Calu3 (cell line): Measurements from ENCODE around the gene ARHGEF7. TPM values are rescaled to one million over a fixed set of nuclear protein-coding genes. Genes with fewer than 3 reads are reported as not detected.

Experiments used
- BruUV-seq: library from RNA; stranded (reverse); fragments of 400-500 nt; replicated peaks from 2 replicates; lab custom pipeline; 2021; lab: Mats Ljungman, UMichigan
- CTCF ChIA-PET: fragments of 300-600 bp; sonication (Branson Sonifier 250); formaldehyde crosslinking; loops from one replicate; lab custom pipeline; 2022; ENCODE audit warnings: antibody characterized with exemption; lab: Charles Lee
- DNase-seq: peaks from one replicate; pipeline ENCODE4 v3.0.0; 2022
- H3K27ac Mint-ChIP-seq: one replicate; pipeline ENCODE4 v1.8.0; 2022; ENCODE audit warnings: mixed read lengths; ENCODE audit not compliant: unreplicated experiment
- H3K27me3 Mint-ChIP-seq: one replicate; pipeline ENCODE4 v1.8.0; 2022; ENCODE audit warnings: mixed read lengths; ENCODE audit not compliant: unreplicated experiment
- H3K36me3 Mint-ChIP-seq: one replicate; pipeline ENCODE4 v1.8.0; 2022; ENCODE audit warnings: mild to moderate bottlenecking, moderate library complexity, mixed read lengths; ENCODE audit not compliant: insufficient read depth, unreplicated experiment
- H3K4me1 Mint-ChIP-seq: one replicate; pipeline ENCODE4 v1.8.0; 2022; ENCODE audit warnings: mild to moderate bottlenecking, low read depth, mixed read lengths; ENCODE audit not compliant: unreplicated experiment
- H3K4me3 Mint-ChIP-seq: one replicate; pipeline ENCODE4 v1.8.0; 2022; ENCODE audit warnings: mild to moderate bottlenecking, low read depth, moderate library complexity, mixed read lengths; ENCODE audit not compliant: unreplicated experiment
- H3K9me3 Mint-ChIP-seq: one replicate; pipeline ENCODE4 v1.8.0; 2022; ENCODE audit warnings: low read depth, mixed read lengths; ENCODE audit not compliant: unreplicated experiment
- intact Hi-C: fragments of 100-400 bp; cut with micrococcal nuclease; formaldehyde crosslinking; loops from one replicate; pipeline ENCODE4 v1.10.0; 2022; ENCODE audit not compliant: unreplicated experiment
- total RNA-seq: library from RNA; stranded (reverse); gene quantifications from 2 replicates; pipeline ENCODE4 v1.2.3, GENCODE V29; 2022
- TF ChIP-seq, protein P1 (sequence below): fragments of 200-600 bp; IDR thresholded peaks from one replicate; pipeline ENCODE4 v1.8.0; 2022; ENCODE audit warnings: antibody characterized with exemption; ENCODE audit not compliant: unreplicated experiment

The ARHGEF7 gene
- total RNA-seq, 1 experiment from 2014 or later = 17.7 TPM

DNA sequence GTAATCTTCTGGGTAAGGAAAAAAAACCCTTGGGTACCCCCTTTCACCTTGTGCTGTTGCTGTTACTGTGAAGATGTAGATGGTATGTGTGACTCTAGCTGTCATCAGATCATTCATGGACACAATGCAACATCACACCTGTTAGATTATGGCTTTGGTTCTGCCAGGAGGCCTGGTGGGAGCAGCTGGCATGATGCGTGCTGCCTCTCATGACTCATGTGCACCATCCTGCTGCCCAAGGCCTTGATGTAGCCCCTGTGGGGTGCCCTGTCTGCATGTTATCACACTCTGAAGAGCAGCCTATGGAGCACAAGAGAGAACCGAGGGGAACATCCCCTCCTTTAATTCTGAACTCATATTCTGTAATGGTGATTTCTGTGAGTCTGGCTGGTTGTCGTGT, 147.6 kb downstream of the ARHGEF7 start:
- no peaks in the 10 kb centered on the region for H3K36me3 Mint-ChIP-seq
- H3K27me3 Mint-ChIP-seq = no peaks in the 10 kb centered on the region
- H3K9me3 Mint-ChIP-seq = no peaks in the 10 kb centered on the region
- no peak overlapping the region for H3K4me3 Mint-ChIP-seq
- TF ChIP-seq, protein P1, sequence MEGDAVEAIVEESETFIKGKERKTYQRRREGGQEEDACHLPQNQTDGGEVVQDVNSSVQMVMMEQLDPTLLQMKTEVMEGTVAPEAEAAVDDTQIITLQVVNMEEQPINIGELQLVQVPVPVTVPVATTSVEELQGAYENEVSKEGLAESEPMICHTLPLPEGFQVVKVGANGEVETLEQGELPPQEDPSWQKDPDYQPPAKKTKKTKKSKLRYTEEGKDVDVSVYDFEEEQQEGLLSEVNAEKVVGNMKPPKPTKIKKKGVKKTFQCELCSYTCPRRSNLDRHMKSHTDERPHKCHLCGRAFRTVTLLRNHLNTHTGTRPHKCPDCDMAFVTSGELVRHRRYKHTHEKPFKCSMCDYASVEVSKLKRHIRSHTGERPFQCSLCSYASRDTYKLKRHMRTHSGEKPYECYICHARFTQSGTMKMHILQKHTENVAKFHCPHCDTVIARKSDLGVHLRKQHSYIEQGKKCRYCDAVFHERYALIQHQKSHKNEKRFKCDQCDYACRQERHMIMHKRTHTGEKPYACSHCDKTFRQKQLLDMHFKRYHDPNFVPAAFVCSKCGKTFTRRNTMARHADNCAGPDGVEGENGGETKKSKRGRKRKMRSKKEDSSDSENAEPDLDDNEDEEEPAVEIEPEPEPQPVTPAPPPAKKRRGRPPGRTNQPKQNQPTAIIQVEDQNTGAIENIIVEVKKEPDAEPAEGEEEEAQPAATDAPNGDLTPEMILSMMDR = no peak
- DNase-seq = no peak
- CTCF ChIA-PET = no interaction called here
- intact Hi-C loops = no loop called here
- H3K4me1 Mint-ChIP-seq = no peaks in the 10 kb centered on the region
- no peak overlapping the region for H3K27ac Mint-ChIP-seq
- BruUV-seq = no TSS peak

DNA sequence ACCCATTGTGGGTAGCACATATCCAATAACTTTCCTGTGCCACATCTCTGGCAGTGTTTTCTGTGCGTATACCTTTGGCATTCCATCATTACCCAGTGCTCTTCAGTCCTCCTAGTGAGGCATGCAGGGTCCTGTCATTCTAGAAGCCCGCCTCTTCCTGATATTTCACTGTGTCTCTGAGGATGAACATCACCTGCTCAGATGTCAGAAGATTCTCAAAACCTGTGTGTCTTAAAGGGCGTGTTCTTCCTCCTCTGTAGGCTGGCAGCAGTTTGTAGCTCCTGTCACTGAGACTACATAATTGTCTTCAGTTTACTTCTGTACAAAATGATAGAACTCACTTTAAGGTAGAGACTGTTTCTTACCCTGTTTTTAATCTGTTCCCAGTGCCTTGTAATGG, 148.5 kb downstream of the ARHGEF7 start:
- Mint-ChIP-seq H3K9me3 (no peaks in the 10 kb centered on the region), H3K4me1 (no peaks in the 10 kb centered on the region), H3K27me3 (no peaks in the 10 kb centered on the region), H3K36me3 (no peaks in the 10 kb centered on the region), H3K27ac (no peak overlapping the region), H3K4me3 (no peak overlapping the region)
- no TSS peak for BruUV-seq
- DNase-seq = no peak
- CTCF ChIA-PET = no interaction called here
- intact Hi-C loops = no loop called here
- TF ChIP-seq, protein P1 = no peak

DNA sequence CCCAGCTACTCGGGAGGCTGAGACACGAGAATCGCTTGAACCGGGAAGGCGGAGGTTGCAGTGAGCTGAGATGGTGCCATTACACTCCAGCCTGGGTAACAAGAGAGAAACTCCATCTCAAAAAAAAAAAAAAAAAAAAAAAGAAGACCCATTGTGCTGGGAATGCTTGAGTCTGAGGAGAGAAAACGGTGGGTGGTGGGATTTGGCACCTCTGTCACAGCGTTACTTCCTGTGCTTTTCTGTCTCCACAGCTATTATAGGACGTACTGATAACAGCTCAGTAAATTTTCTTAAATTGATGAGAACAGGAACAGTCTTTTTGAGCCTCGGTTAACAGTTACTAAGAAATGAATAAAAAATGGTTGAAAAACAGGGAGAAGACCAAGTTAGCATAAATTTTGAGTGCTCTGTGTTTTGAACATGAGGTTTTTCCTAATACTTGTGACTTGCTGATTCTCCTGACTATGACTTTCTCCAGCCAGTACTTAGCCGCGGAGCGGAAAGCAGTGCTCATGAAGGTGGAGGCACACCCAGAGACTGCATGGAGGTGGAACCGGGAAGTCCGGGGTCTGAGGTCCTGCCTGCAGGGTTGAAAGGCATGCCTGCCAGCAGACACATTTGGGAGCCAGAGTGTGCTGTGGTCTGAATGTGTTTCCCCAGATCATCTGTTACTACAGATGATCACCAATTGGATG, 150.0 kb downstream of the ARHGEF7 start:
- no peaks in the 10 kb centered on the region for H3K4me1 Mint-ChIP-seq
- H3K4me3 Mint-ChIP-seq = no peak overlapping the region
- H3K27me3 Mint-ChIP-seq = no peaks in the 10 kb centered on the region
- intact Hi-C loops = no loop called here
- DNase-seq = no peak
- BruUV-seq = no TSS peak
- CTCF ChIA-PET = no interaction called here
- H3K9me3 Mint-ChIP-seq = no peaks in the 10 kb centered on the region
- TF ChIP-seq, protein P1 = no peak
- H3K36me3 Mint-ChIP-seq = no peaks in the 10 kb centered on the region
- no peak overlapping the region for H3K27ac Mint-ChIP-seq

DNA sequence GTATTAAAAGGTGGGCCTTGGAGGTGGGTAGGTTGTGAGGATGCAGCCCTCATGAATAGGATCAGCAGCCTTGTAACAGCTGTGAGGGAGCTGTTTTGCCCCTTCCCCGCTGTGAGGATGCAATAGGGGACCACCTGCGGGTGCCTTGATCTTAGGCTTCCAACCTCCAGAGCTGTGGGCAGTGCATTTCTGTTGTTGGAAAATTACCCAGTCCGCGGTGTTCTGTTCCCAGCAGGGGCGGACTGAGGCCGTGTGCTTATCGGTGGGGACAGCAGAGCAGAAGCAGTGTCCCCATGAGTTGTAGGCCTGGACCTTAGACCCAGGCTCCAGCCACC, 150.6 kb downstream of the ARHGEF7 start:
- TF ChIP-seq, protein P1 = no peak
- DNase-seq = no peak
- intact Hi-C loops = no loop called here
- no peaks in the 10 kb centered on the region for H3K9me3 Mint-ChIP-seq
- no peaks in the 10 kb centered on the region for H3K36me3 Mint-ChIP-seq
- no peak overlapping the region for H3K4me3 Mint-ChIP-seq
- CTCF ChIA-PET = no interaction called here
- H3K27me3 Mint-ChIP-seq = no peaks in the 10 kb centered on the region
- no peak overlapping the region for H3K27ac Mint-ChIP-seq
- no peaks in the 10 kb centered on the region for H3K4me1 Mint-ChIP-seq
- BruUV-seq = no TSS peak
